ENCODE measurements around the gene INMT. TPM values are rescaled to one million over a fixed set of nuclear protein-coding genes. Genes with fewer than 3 reads are reported as not detected.

The INMT gene
- polyA plus RNA-seq (2012; ENCODE audit: missing spikeins) = not detected

DNA sequence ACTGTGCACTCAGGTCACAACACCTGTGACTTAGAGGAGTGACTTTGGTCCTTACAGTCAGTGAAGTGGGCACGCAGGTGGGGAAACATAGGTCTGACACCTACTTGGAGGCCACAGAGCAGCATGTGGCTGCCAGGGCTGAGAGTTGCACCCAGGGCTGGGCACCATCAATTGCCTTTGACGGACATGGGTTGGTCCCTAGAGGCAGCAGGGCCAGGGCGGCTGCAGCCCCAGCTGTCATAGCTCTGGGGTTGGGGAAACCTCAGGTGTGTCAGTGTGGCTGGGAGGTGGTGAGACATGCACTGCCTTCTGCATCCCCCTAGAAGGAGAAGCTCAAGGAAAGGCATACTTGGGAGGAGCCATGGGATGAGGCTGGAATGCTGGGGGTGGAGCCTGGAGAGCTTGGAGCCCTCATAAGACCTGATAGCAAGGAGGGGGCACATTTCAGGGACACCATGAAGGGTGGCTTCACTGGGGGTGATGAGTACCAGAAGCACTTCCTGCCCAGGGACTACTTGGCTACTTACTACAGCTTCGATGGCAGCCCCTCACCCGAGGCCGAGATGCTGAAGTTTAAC lies at the start of gene INMT:
INMT (plus strand) TSS at position 440 of the 578 bp plus-strand sequence; CDS start at position 456, 16 bp downstream.
- FAIRE-seq = no peak

DNA sequence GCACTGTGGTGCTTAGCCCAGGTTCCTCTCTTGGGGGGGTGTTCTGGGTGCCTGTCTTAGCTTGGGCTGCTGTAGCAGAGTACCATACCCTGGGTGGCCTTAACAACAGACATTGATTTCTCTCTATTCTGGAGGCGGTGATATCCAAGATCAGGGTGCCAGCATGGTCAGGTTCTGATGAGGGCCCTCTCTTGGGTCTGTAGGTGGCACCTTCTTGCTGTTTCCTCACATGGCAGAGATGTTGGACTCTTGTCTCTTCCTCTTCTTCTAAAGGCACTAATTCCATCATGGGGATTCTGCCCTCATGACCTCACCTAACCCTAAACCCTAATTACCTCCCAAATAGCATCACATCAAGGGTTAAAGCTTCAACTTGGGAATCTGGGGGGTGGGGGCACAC lies 49.7 kb upstream of the INMT start:
- no peak for DNase-seq (ENCODE audit: insufficient read length)
- TF ChIP-seq TAF1 (IDR thresholded peaks at IDR 0.05; ENCODE audit: borderline replicate concordance, low read depth, low read length) (no peak), POLR2AphosphoS5 (IDR thresholded peaks at IDR 0.05; ENCODE audit: low read depth, low read length) (no peak), POLR2A (IDR thresholded peaks at IDR 0.05; ENCODE audit: low read depth, low read length) (no peak)
- no peak for FAIRE-seq

More for the DNA sequence above, at the start of gene INMT:
- TF ChIP-seq POLR2A (IDR thresholded peaks at IDR 0.05; ENCODE audit: low read depth, low read length) (no peak), POLR2AphosphoS5 (IDR thresholded peaks at IDR 0.05; ENCODE audit: low read depth, low read length) (no peak)
- DNase-seq (ENCODE audit: insufficient read length) = no peak

DNA sequence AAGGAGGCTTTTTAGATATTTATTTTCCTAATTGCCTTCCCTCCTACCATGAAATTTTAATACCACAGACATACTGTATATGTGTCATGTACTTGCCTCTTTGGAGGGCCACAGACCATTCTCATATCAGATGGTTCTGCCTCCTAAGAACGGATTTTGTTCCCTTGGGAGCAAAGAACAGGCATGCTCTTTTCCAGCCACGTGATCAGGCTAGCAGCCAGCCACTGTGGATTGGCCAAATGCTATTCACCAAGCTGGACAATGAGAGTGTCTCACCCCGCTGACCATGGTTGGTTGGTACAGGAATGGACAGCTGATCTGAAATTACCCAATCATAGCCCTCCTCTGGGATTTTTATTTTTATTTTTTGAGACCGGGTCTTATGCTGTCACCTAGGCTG lies 48.2 kb upstream of the INMT start:
- DNase-seq (ENCODE audit: insufficient read length) (no peak), FAIRE-seq (no peak)
- TF ChIP-seq POLR2AphosphoS5 (IDR thresholded peaks at IDR 0.05; ENCODE audit: low read depth, low read length) (no peak), POLR2A (IDR thresholded peaks at IDR 0.05; ENCODE audit: low read depth, low read length) (no peak), TAF1 (IDR thresholded peaks at IDR 0.05; ENCODE audit: borderline replicate concordance, low read depth, low read length) (no peak)

GRCh38 chr7:30705008-30705407 lies 46.9 kb upstream of the INMT start:
- DNase-seq (ENCODE audit: insufficient read length) = no peak
- TF ChIP-seq POLR2AphosphoS5 (IDR thresholded peaks at IDR 0.05; ENCODE audit: low read depth, low read length) = no peak
- no peak for TF ChIP-seq POLR2A (IDR thresholded peaks at IDR 0.05; ENCODE audit: low read depth, low read length)
- TF ChIP-seq TAF1 (IDR thresholded peaks at IDR 0.05; ENCODE audit: borderline replicate concordance, low read depth, low read length) = no peak
- no peak for FAIRE-seq

- DNase-seq (ENCODE audit: insufficient read length) (no peak), FAIRE-seq (no peak)
- TF ChIP-seq TAF1 (IDR thresholded peaks at IDR 0.05; ENCODE audit: borderline replicate concordance, low read depth, low read length) (no peak), POLR2AphosphoS5 (IDR thresholded peaks at IDR 0.05; ENCODE audit: low read depth, low read length) (no peak), POLR2A (IDR thresholded peaks at IDR 0.05; ENCODE audit: low read depth, low read length) (no peak)
Measured at GRCh38 chr7:30705596-30705995, 46.3 kb upstream of the INMT start.

DNA sequence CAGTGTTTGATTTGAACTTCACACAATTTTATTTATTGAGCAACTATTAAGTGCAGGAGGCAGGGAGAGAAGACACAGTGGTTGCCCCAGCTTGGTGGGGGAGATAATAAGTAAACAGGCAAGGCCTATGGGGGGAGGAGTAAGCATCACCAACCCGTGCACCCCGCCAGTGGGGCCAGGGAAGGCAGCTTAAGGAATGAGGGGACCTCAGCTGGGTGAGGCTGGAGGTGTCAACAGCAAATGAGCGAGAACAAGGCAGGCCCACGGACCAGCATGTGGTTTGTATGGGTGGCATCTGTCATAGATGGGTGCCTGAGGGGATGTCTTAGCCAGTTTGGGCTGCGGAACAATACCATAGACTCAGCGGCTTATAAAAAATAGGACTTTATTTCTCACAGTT lies 45.6 kb upstream of the INMT start:
- DNase-seq (ENCODE audit: insufficient read length) = no peak
- TF ChIP-seq POLR2AphosphoS5 (IDR thresholded peaks at IDR 0.05; ENCODE audit: low read depth, low read length) = no peak
- TF ChIP-seq POLR2A (IDR thresholded peaks at IDR 0.05; ENCODE audit: low read depth, low read length) = no peak
- TF ChIP-seq TAF1 (IDR thresholded peaks at IDR 0.05; ENCODE audit: borderline replicate concordance, low read depth, low read length) = no peak
- FAIRE-seq = no peak

DNA sequence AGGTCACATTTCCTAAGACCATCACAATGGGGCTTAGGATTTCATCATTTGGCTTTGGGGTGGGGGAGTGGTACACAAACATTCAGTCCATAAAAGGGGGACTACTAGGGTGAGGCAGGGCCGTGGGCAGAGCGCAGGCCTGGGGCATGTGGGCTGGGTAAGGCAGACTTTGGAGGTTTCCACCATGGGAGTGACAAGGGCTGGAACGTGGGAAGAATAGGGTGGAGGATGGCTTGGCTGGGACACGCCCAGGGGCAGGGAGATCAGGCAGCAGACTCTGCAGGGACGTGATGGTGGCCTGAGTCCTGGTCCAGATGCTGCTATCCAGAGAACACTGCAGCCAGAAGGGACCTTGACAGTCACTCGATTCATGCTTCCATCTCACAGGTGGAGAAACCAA lies 45.0 kb upstream of the INMT start:
- no peak for FAIRE-seq
- TF ChIP-seq TAF1 (IDR thresholded peaks at IDR 0.05; ENCODE audit: borderline replicate concordance, low read depth, low read length) (no peak), POLR2A (IDR thresholded peaks at IDR 0.05; ENCODE audit: low read depth, low read length) (no peak), POLR2AphosphoS5 (IDR thresholded peaks at IDR 0.05; ENCODE audit: low read depth, low read length) (no peak)
- no peak for DNase-seq (ENCODE audit: insufficient read length)

DNA sequence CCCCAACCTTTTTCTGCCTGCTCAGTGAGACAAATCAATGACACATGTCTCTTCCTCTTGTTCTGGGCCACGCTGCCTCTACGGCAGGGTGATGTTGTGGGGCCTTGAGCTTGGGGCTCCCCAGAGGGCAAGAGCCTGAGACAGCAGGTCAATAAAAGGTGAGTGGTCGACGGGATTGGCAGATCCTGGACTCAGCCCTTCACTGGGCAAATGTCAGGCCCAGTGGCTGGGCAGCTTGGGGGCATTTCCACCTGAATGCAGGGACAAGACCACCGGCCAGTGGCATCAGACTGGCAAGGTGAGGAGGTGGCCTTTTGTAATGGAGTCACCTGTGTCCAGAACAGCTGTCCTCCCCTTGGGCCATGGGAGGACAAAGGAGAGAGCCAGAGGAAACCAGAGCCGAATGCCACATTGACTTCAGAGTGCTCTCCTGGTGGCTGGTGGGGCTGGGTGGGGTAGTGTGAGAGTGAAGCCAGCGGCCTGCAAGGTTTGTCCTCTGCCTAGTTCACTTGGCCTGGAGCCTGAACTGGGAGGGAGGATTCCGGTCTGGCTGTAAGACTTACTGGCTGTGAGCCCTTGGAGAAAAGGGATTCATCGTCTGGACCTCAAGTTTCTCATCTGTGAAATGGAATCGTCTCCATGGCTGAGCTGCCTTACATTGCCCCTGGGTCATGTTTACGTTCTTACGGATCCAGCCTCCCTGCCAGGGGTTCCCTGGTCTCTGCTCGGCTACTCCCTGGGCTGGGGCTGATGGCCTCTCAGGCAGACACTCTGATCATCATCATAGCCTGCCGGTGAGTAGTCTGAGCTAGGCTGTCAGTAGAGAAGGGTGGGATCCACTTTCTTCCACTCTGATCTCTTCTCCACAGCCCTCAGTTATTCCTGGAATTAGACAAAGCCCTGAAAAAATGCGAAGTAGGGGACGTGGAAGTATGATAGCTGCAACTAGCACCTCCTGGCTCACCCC lies 44.3 kb upstream of the INMT start:
- DNase-seq (ENCODE audit: insufficient read length) (no peak), FAIRE-seq (no peak)
- no peak for TF ChIP-seq POLR2A (IDR thresholded peaks at IDR 0.05; ENCODE audit: low read depth, low read length)
- no peak for TF ChIP-seq TAF1 (IDR thresholded peaks at IDR 0.05; ENCODE audit: borderline replicate concordance, low read depth, low read length)
- no peak for TF ChIP-seq POLR2AphosphoS5 (IDR thresholded peaks at IDR 0.05; ENCODE audit: low read depth, low read length)

DNA sequence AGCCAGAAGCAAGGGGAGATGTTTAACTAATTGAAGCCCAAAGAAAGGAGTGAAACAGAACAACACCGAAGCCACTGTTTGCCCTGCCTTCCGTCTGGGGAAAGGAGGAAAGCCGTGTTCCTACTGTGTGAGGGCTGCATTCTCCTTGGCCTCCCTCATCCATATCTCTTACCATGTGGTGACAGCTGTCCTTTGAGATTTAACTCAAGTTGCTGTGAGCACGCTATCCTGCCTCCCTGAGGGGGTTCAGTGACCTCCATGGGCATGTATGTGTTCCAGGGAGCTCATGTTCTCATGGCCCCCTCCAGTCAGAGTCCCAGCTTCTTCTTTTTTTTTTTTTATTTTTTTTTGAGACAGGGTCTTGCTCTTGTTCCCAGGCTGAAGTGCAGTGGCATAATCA lies 43.5 kb upstream of the INMT start:
- DNase-seq (ENCODE audit: insufficient read length) (no peak), FAIRE-seq (no peak)
- TF ChIP-seq TAF1 (IDR thresholded peaks at IDR 0.05; ENCODE audit: borderline replicate concordance, low read depth, low read length) (no peak), POLR2AphosphoS5 (IDR thresholded peaks at IDR 0.05; ENCODE audit: low read depth, low read length) (no peak), POLR2A (IDR thresholded peaks at IDR 0.05; ENCODE audit: low read depth, low read length) (no peak)

DNA sequence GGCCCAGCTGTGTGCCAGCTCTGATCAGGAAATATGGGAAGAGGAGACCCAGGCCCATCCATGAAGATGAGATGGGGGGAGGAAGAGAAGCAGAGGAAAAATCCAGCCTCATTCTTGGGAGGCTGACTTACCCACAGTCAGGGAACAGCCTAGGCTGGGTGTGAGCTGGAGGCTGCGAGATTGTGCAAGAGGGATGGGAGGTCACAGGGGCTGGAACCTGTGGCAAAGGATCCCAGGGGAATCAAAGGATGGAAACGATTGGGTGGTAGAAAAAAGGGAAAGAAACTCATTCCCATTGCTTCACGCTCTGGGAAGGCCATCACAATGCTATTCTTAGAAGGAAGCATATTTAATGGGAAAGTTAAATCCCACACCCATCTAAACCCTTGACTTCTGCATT lies 43.0 kb upstream of the INMT start:
- FAIRE-seq (no peak), DNase-seq (ENCODE audit: insufficient read length) (no peak)
- no peak for TF ChIP-seq TAF1 (IDR thresholded peaks at IDR 0.05; ENCODE audit: borderline replicate concordance, low read depth, low read length)
- TF ChIP-seq POLR2AphosphoS5 (IDR thresholded peaks at IDR 0.05; ENCODE audit: low read depth, low read length) = no peak

- no peak for DNase-seq (ENCODE audit: insufficient read length)
Measured at GRCh38 chr7:30709549-30709948, 42.4 kb upstream of the INMT start.

GRCh38 chr7:30710669-30711068 lies 41.3 kb upstream of the INMT start:
- no peak for FAIRE-seq
- DNase-seq (ENCODE audit: insufficient read length) = no peak
- TF ChIP-seq POLR2A (IDR thresholded peaks at IDR 0.05; ENCODE audit: low read depth, low read length) (no peak), POLR2AphosphoS5 (IDR thresholded peaks at IDR 0.05; ENCODE audit: low read depth, low read length) (no peak), TAF1 (IDR thresholded peaks at IDR 0.05; ENCODE audit: borderline replicate concordance, low read depth, low read length) (no peak)

More at GRCh38 chr7:30709549-30709948, 42.4 kb upstream of the INMT start:
- no peak for FAIRE-seq
- TF ChIP-seq POLR2AphosphoS5 (IDR thresholded peaks at IDR 0.05; ENCODE audit: low read depth, low read length) = no peak
- TF ChIP-seq TAF1 (IDR thresholded peaks at IDR 0.05; ENCODE audit: borderline replicate concordance, low read depth, low read length) = no peak
- TF ChIP-seq POLR2A (IDR thresholded peaks at IDR 0.05; ENCODE audit: low read depth, low read length) = no peak
